Measurements from ENCODE around the gene TCAP.
A peak's percentile ranks its signal among the peaks of the same experiment; 100 is the strongest.

TCAP gene

GRCh38 chr17:39688945-39689344 is 23.8 kb downstream of the TCAP start:
- TF ChIP-seq EZH2phosphoT487 (conservative IDR thresholded peaks at IDR 0.05; ENCODE audit: low read length), result no peak
- TF ChIP-seq CTCF (IDR thresholded peaks at IDR 0.05; ENCODE audit: insufficient read depth, low read length, poor library complexity, severe bottlenecking), result no peak
- Histone ChIP-seq H3K36me3 (ENCODE audit: low read length) (no peaks in the 10 kb centered on the region), H3K9me2 (replicated peaks; ENCODE audit: insufficient read depth, low read length) (no peaks in the 10 kb centered on the region), H3K4me3 (ENCODE audit: insufficient read depth, low read length, poor library complexity, severe bottlenecking) (peak overlapping the region; percentile 76), H3K9ac (ENCODE audit: low read length) (peak overlapping the region; percentile 65), H4K20me1 (ENCODE audit: low read depth, low read length) (no peaks in the 10 kb centered on the region), H3K79me2 (ENCODE audit: insufficient read depth, low read length) (no peaks in the 10 kb centered on the region), H3K27me3 (ENCODE audit: low read length) (no peaks in the 10 kb centered on the region), H2AFZ (ENCODE audit: low read depth, low read length, severe bottlenecking) (peak overlapping the region; percentile 77), H3K4me2 (ENCODE audit: low read depth, low read length, poor library complexity, severe bottlenecking) (peak overlapping the region; percentile 95), H3F3A (ENCODE audit: insufficient read depth) (peaks cover 11% of the 10 kb centered on the region; the same call in 1 of the 2 replicates), H3K27ac (ENCODE audit: low read depth, low read length) (no peak overlapping the region), H3K9me3 (ENCODE audit: insufficient read depth, low read length) (no peaks in the 10 kb centered on the region)

- H3K79me2 ChIP-seq (ENCODE audit: insufficient read depth, low read length), result no peaks in the 10 kb centered on the region
- no peaks in the 10 kb centered on the region for H3K27me3 ChIP-seq (ENCODE audit: low read length)
- H3K4me2 ChIP-seq (ENCODE audit: low read depth, low read length, poor library complexity, severe bottlenecking), result no peak overlapping the region
- H3K27ac ChIP-seq (ENCODE audit: low read depth, low read length), result no peak overlapping the region
- H3K36me3 ChIP-seq (ENCODE audit: low read length), result no peaks in the 10 kb centered on the region
- no peaks in the 10 kb centered on the region for H4K20me1 ChIP-seq (ENCODE audit: low read depth, low read length)
- H3K4me3 ChIP-seq (ENCODE audit: insufficient read depth, low read length, poor library complexity, severe bottlenecking), result no peak overlapping the region
- H3F3A ChIP-seq (ENCODE audit: insufficient read depth), result no peaks in the 10 kb centered on the region
- no peaks in the 10 kb centered on the region for H3K9me3 ChIP-seq (ENCODE audit: insufficient read depth, low read length)
- H2AFZ ChIP-seq (ENCODE audit: low read depth, low read length, severe bottlenecking), result no peak overlapping the region
- no peak overlapping the region for H3K9ac ChIP-seq (ENCODE audit: low read length)
- no peaks in the 10 kb centered on the region for H3K9me2 ChIP-seq (replicated peaks; ENCODE audit: insufficient read depth, low read length)
- TF ChIP-seq CTCF (IDR thresholded peaks at IDR 0.05; ENCODE audit: insufficient read depth, low read length, poor library complexity, severe bottlenecking) (no peak), EZH2phosphoT487 (conservative IDR thresholded peaks at IDR 0.05; ENCODE audit: low read length) (no peak)
Measured at GRCh38 chr17:39694593-39694992, 29.4 kb downstream of the TCAP start.

- H4K20me1 ChIP-seq (ENCODE audit: low read depth, low read length), result no peaks in the 10 kb centered on the region
- no peaks in the 10 kb centered on the region for H3K79me2 ChIP-seq (ENCODE audit: insufficient read depth, low read length)
- H3K9me3 ChIP-seq (ENCODE audit: insufficient read depth, low read length), result no peaks in the 10 kb centered on the region
- no peak overlapping the region for H3K27ac ChIP-seq (ENCODE audit: low read depth, low read length)
- H3K9me2 ChIP-seq (replicated peaks; ENCODE audit: insufficient read depth, low read length), result no peaks in the 10 kb centered on the region
- H3K4me3 ChIP-seq (ENCODE audit: insufficient read depth, low read length, poor library complexity, severe bottlenecking), result no peak overlapping the region
- H3K4me2 ChIP-seq (ENCODE audit: low read depth, low read length, poor library complexity, severe bottlenecking), result no peak overlapping the region
- no peak for TF ChIP-seq CTCF (IDR thresholded peaks at IDR 0.05; ENCODE audit: insufficient read depth, low read length, poor library complexity, severe bottlenecking)
- no peak for TF ChIP-seq EZH2phosphoT487 (conservative IDR thresholded peaks at IDR 0.05; ENCODE audit: low read length)
- H3K36me3 ChIP-seq (ENCODE audit: low read length), result no peaks in the 10 kb centered on the region
- H3F3A ChIP-seq (ENCODE audit: insufficient read depth), result no peaks in the 10 kb centered on the region
- H3K27me3 ChIP-seq (ENCODE audit: low read length), result no peaks in the 10 kb centered on the region
- no peak overlapping the region for H3K9ac ChIP-seq (ENCODE audit: low read length)
- H2AFZ ChIP-seq (ENCODE audit: low read depth, low read length, severe bottlenecking), result no peak overlapping the region
Measured at GRCh38 chr17:39695089-39695474, 29.9 kb downstream of the TCAP start.

Data from SU-DHL-6 (cell line).